Hippocampal formation (tissue), 2 donors: Measurements from ENCODE around the gene PGP.

Experiments
- DNase-seq, 2 donors: peaks; one replicate each; lab custom pipeline; 2025; lab: John Stamatoyannopoulos, UW

PGP gene

DNA sequence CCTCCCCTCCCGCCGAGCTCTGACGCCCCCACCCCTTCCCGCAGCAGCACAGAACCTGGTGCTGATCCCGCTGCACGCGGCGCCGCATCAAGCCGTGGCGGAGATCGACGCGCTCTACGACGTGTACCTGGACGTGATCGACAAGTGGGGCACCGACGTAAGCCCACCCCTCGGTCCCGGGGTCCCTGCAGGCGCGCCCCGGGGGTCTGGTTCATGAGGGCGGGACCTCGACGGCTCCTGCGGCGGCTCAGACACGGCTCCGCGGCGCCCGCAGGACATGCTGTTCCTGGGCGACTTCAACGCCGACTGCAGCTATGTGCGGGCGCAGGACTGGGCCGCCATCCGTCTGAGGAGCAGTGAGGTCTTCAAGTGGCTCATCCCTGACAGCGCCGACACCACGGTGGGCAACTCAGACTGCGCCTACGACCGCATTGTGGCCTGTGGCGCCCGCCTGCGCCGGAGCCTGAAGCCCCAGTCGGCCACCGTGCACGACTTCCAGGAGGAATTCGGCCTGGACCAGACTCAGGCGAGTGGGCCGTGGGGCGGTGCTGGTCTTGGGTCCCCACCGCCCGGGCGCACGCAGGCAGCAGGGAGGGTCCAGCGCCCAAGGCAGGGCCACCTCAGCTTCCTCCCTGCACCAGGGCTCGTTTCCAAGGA, 23.0 kb upstream of the PGP start:
- DNase-seq = no peak

DNA sequence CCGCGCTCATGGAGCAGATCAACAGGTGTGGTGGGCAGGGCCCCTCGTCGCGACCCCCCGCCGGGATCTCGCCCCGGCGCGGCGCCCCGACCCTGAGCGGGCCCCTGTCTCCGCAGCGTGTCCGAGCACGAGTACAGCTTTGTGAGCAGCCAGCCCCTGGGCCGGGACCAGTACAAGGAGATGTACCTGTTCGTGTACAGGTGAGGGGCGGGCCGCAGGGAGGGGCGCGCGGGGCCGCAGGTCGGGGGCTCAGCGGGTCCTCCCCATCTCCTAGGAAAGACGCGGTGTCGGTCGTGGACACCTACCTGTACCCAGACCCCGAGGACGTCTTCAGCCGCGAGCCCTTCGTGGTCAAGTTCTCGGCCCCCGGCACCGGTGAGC, 22.5 kb upstream of the PGP start:
- no peak for DNase-seq

- DNase-seq = no peak
These were observed 21.9 kb upstream of the PGP start, which contains the start of gene DNASE1L2 for GRCh38 chr16:2236337-2237101. DNASE1L2 (plus strand) TSS chr16:2236444; CDS start chr16:2236817, 373 bp downstream.

GRCh38 chr16:2235695-2236336, 21.2 kb upstream of the PGP start:
- no peak for DNase-seq

- DNase-seq = no peak
These were observed 20.6 kb upstream of the PGP start for GRCh38 chr16:2235234-2235651.

DNA sequence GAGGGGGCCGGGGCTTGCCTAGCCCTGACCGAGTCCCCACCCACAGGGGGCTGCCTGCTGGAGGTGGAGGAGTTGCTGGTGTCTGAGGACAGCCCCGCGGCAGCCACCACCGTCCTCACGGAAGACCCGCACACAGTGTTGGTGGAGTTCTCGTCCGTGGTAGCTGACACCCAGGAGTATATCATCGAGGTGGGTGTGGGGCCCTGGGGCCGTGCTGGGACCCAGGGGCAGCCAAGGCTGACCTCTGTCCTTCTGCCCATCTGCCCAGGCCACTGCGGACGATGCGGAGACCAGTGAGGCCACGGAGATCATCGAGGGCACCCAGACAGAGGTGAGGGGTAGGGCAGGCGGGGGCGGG, 20.2 kb upstream of the PGP start:
- no peak for DNase-seq

DNA sequence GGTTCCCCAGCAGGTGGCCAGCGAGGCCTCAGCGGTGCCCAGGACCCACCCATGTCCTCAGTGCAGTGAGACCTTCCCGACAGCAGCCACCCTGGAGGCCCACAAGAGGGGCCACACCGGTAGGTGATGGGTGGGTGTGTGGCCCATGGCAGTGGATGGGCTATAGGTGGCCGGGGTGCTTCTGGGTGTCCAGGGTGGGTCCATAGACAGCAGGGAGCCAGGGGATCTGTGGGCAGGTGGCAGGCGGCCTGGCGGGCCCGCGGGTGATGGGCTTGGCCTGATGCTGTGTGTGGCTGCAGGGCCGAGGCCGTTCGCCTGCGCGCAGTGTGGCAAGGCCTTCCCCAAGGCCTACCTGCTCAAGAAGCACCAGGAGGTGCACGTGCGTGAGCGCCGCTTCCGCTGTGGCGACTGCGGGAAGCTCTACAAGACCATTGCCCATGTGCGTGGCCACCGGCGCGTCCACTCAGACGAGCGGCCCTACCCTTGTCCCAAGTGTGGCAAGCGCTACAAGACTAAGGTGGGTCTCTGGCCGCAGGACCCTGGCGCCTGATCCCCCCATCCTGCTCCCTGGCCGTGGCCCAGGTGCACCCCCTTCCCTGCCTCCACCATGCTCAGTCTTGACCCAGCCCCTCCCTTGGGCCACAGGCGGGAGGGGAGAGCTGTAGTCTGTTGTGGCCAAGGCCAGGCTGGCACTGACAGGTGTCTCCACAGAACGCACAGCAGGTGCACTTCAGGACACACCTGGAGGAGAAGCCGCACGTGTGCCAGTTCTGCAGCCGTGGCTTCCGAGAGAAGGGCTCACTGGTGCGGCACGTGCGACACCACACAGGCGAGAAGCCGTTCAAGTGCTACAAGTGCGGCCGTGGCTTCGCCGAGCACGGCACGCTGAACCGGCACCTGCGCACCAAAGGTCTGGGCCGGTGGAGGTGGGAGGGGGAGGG, 19.5 kb upstream of the PGP start:
- no peak for DNase-seq

- DNase-seq = no peak
These were observed 18.6 kb upstream of the PGP start for GRCh38 chr16:2233046-2233775.

DNA sequence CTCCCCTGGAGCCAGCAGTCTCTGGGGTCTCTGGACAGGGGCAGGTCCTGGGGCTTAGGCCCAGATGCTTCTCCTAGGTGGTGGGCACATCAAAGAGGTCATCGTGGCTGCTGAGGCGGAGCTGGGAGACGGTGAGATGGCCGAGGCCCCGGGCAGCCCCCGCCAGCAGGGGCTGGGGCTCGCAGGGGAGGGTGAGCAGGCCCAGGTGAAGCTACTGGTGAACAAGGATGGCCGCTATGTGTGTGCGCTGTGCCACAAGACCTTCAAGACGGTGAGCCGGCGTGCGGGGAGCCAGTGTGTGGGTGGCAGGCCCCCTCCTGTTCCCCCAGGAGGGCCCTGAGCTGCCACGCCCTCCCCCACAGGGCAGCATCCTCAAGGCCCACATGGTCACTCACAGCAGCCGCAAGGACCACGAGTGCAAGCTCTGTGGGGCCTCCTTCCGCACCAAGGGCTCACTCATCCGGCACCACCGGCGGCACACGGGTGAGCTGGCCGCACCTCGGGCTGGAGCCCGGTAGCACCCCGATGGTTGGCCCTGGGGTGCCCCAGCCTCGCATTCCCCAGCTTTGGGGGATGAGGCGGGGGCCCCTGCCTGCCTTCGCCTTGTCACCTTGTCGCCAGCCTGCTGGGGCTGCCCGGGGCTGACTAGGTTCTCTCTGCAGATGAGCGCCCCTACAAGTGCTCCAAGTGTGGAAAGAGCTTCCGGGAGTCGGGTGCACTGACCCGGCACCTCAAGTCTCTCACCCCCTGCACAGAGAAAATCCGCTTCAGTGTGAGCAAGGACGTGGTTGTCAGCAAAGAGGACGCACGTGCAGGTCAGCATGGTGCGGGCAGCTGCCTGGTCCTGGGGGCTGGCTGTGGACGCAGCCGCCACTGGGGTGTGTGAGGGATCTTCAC, 17.7 kb upstream of the PGP start:
- no peak for DNase-seq

- DNase-seq = no peak
These were observed 16.6 kb upstream of the PGP start for GRCh38 chr16:2231016-2231931.

- DNase-seq = no peak
These were observed 15.7 kb upstream of the PGP start for GRCh38 chr16:2230376-2230775.

DNA sequence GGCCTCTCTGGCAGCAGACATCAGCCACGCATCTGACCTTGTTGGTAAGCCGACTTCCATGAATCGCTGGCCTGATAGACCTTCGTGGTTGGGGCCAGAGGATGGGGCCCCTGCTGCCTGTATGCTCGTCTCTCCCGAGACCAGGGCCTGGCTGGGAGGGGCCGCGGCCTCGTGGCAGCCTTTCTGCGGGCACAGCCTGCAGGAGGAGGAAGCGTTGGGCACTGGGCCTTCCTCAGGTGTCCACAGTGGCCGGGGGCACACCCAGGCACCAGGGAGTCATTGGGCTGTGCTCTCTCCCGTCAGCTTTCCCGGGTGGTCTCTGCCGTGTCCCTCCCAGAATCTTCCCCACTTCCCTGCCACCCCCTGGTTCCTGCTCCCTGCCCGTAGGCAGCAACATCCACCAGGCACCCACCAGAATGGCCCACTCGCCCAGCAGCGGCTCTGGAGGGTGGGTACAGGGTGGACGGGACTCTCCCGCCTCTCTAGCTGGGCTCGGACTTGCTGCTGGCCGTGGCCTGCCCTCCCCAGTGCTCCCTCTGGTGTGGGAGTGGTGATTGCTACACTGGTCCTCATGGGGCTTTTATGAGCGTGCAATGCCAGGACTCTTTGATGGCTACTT, 15.1 kb upstream of the PGP start:
- DNase-seq = no peak

GRCh38 chr16:2229091-2229490, 14.5 kb upstream of the PGP start:
- DNase-seq = no peak

DNA sequence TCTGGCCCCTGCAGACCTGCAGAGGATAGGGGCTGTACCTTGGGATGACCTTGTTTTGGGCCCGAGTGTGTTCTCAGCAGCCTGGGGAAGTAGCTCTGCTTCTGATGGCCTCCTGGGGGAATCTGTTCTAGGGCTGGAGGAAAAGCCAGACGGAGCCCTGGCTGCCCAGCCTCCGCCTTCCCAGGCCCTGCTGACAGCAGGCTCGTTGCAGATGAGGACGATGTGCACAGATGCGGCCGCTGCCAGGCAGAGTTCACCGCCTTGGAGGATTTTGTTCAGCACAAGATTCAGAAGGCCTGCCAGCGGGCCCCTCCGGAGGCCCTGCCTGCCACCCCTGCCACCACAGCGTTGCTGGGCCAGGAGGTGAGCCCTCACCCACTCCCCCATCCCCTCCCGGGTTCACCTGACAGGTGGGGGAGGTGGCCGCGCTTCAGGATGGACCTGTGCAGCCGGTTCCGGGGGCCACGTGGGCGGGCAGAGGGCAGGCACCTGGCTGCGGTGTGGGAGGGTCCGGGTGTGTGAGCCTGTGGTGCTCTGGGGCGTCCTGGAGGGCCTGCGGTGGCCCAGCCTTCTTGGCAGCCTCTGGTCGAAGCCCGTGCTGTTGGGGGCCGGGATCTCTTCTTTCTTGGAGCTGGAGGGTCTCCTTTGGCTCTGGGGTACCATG, 13.7 kb upstream of the PGP start:
- DNase-seq = no peak

- no peak for DNase-seq
These were observed 12.3 kb upstream of the PGP start for GRCh38 chr16:2226918-2227317.

GRCh38 chr16:2226245-2226793, 11.7 kb upstream of the PGP start:
- DNase-seq = no peak

GRCh38 chr16:2223942-2224486, 9.4 kb upstream of the PGP start:
- no peak for DNase-seq
